K562 (cell line): ENCODE results near the gene RERG.

Experiments used
- ATF4 ChIP-seq: fragments of 450-650 bp; formaldehyde crosslinking; IDR thresholded peaks from 2 replicates; pipeline ENCODE4 v1.4.0; 2022; ENCODE audit warnings: mild to moderate bottlenecking, moderate library complexity
- CTCF ChIP-seq, 3 experiments: IDR thresholded peaks in 2 of 3; conservative IDR thresholded peaks in 1 of 3; 2 replicates each; pipeline ENCODE4 v1.5.1; 2011 to 2012; ENCODE audit warnings: low read length in 3 of 3, mild to moderate bottlenecking in 3 of 3, control low read depth in 2 of 3, improper control_type of control experiment in 1 of 3, inconsistent platforms in 1 of 3, low read depth in 1 of 3, mixed read lengths in 1 of 3, moderate library complexity in 1 of 3; ENCODE audit not compliant: insufficient read depth in 2 of 3
- CXXC5 ChIP-seq: fragments of 250-450 bp; sonication (Bioruptor Pico); IDR thresholded peaks from 2 replicates; pipeline ENCODE4 v1.8.0; 2022; ENCODE audit warnings: inconsistent platforms, mild to moderate bottlenecking, moderate library complexity
- NCOA6 ChIP-seq: fragments of 450-650 bp; IDR thresholded peaks from 2 replicates; pipeline ENCODE4 v1.6.1; 2017; ENCODE audit warnings: mild to moderate bottlenecking
- SETDB1 ChIP-seq: IDR thresholded peaks from one replicate; pipeline ENCODE4 v1.6.1; 2012; ENCODE audit warnings: low read length, control low read depth, inconsistent platforms
- TAF1 ChIP-seq: IDR thresholded peaks from 2 replicates; pipeline ENCODE4 v1.6.1; 2011; ENCODE audit warnings: mild to moderate bottlenecking, low read length, moderate library complexity; ENCODE audit not compliant: insufficient read depth, control insufficient read depth, severe bottlenecking; ENCODE audit errors: extremely low read depth
- TAF7 ChIP-seq: fragments of 450-650 bp; IDR thresholded peaks from 2 replicates; pipeline ENCODE4 v1.6.1; 2016; ENCODE audit warnings: missing genetic modification characterization, missing compliant biosample characterization
- ZC3H8 ChIP-seq: fragments of 450-650 bp; IDR thresholded peaks from 2 replicates; pipeline ENCODE4 v1.6.1; 2017

GRCh38 chr12:15152456-15152855 lies 68.8 kb downstream of the RERG start:
- no peak for TF ChIP-seq TAF7 (tag)
- no peak for TF ChIP-seq ATF4 (CRISPR knock-in tag)
- TF ChIP-seq CTCF (IDR thresholded peaks at IDR 0.05 in 2 of 3, conservative IDR thresholded peaks at IDR 0.05 in 1 of 3; ENCODE audit: insufficient read depth in 2 of 3, low read depth in 1 of 3, low read length in 3 of 3), result no peak
- no peak for TF ChIP-seq NCOA6
- no peak for TF ChIP-seq TAF1
- no peak for TF ChIP-seq CXXC5
- no peak for TF ChIP-seq ZC3H8
- TF ChIP-seq SETDB1, result no peak
